C4-2B (cell line): ENCODE measurements around the gene NFU1.

Source experiments
- ZFX ChIP-seq: fragments of 450-650 bp; IDR thresholded peaks from 2 replicates; pipeline ENCODE4 v1.6.1; 2017
- TF ChIP-seq, protein P1 (sequence below): fragments of 450-650 bp; conservative IDR thresholded peaks from 2 replicates; pipeline ENCODE4 v1.5.1; 2017; ENCODE audit warnings: mild to moderate bottlenecking

DNA sequence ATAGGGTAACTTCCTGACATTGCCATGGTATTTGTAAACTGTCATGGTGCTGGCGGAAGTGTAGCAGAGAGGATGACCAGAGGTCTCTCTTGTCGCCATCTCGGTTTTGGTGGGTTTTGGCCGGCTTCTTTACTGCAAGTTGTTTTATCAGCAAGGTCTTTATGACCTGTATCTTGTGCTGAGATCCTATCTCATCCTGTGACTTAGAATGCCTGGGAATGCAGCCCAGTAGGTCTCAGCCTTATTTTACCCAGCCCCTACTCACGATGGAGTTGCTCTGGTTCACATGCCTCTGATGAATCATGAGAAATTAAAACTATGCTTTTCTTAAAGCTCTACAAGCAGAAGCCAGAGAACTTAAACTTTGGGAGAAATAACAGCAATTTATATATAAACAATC, 12.7 kb upstream of the NFU1 start:
- TF ChIP-seq, protein P1, sequence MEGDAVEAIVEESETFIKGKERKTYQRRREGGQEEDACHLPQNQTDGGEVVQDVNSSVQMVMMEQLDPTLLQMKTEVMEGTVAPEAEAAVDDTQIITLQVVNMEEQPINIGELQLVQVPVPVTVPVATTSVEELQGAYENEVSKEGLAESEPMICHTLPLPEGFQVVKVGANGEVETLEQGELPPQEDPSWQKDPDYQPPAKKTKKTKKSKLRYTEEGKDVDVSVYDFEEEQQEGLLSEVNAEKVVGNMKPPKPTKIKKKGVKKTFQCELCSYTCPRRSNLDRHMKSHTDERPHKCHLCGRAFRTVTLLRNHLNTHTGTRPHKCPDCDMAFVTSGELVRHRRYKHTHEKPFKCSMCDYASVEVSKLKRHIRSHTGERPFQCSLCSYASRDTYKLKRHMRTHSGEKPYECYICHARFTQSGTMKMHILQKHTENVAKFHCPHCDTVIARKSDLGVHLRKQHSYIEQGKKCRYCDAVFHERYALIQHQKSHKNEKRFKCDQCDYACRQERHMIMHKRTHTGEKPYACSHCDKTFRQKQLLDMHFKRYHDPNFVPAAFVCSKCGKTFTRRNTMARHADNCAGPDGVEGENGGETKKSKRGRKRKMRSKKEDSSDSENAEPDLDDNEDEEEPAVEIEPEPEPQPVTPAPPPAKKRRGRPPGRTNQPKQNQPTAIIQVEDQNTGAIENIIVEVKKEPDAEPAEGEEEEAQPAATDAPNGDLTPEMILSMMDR, result no peak
- no peak for TF ChIP-seq ZFX
